ENCODE data around the gene PRF1.
"Not testable (repeated sequence)": the region's sequence is repeated elsewhere in the genome, so short reads cannot be mapped to it uniquely, and the experiment has no call there.

PRF1 gene

DNA sequence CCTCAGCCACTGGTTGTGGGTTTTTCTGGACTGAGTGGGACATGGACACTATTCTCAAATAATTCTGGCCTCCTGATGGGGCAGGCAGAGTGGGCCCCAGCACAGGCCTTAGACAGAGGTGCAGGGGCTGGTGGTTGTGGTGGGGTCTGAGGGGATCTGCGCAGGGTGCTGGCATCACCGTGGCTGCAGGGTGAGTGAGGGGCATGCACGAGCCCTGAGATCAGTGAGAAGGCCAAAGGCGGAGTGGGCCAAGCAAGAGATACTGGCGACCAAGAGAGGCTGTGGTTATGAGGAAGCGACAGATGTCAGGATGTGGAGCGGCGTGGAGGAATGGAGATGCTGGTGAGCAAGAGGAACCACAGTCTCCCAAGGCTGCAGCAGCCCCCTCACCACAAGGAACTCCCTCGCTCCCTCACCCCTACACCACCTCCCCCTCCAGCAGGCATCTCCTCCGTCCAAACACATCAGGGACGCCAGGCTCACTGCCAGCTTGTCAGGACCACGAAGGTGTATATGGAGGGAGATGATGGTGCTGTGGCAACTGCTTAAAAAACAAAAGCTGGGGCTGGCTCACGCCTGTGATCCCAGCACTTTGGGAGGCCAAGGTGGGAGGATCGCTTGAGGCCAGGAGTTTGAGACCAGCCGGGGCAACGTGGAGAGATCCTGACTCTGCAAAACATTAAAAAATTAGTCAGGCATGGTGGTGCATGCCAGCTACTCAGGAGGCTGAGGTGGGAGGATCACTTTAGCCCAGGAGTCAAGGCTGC is 9.6 kb downstream of the PRF1 start:
- DNase-seq: no peak

DNA sequence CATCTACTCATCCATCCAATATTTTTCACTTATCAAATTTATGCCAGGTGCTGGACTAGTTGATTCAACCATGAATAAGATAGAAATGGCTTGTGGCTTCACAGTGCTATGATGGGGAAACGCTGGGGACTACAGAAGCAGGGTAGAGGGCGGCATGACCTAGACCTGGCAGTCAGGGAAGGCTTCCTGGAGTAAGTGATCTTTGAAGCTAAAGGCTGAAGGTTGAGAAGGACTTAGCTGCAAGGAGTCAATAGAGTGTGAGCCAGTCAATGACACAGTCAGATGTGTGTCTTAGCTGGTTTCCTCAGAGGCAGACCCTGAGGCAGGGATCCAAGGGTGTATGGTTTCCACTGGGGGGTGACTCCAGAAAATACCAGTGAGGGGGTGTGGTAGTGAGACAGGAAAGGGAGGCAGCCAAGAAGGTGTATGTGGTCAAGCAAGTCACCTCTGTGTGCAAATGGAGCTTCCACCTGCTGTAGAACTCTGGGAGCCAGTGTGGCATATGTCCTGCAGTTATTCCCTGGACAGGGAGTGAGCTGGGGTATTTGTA is 10.3 kb downstream of the PRF1 start:
- no peak for DNase-seq

DNA sequence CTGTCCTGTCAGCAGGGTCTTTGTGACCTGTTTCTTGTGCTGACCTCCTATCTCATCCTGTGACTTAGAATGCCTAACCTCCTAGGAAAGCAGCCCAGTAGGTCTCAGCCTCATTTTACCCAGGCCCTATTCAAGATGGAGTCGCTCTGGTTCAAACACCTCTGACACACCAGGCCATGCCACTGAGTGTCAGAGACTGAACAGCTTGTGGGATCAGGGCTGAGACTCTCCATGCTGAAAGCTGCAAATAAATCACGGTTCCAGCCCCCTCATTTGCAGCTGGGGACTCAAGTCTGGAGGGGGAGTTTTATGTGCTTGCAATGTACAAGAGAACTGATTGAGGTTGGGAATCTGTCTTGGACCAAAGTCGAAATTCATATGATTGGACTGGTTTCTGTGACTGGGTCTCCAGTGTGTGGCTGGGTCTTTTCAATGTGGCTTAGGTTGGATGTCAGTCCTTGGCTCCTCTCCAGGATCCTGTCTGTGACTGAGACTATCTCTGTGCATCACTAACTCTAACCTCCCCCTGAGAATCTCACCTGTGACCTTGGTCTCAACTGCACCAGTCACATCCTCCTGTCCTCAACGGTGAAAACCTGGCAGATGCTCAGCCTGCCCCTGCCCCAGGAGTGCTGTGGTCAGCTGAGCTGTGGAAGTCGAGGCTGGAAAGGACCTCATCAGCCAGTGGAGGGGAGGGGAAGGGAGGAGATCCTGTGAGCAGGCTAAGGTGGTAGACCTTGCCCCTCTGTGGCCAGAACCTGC is 11.7 kb downstream of the PRF1 start:
- DNase-seq: no peak

DNA sequence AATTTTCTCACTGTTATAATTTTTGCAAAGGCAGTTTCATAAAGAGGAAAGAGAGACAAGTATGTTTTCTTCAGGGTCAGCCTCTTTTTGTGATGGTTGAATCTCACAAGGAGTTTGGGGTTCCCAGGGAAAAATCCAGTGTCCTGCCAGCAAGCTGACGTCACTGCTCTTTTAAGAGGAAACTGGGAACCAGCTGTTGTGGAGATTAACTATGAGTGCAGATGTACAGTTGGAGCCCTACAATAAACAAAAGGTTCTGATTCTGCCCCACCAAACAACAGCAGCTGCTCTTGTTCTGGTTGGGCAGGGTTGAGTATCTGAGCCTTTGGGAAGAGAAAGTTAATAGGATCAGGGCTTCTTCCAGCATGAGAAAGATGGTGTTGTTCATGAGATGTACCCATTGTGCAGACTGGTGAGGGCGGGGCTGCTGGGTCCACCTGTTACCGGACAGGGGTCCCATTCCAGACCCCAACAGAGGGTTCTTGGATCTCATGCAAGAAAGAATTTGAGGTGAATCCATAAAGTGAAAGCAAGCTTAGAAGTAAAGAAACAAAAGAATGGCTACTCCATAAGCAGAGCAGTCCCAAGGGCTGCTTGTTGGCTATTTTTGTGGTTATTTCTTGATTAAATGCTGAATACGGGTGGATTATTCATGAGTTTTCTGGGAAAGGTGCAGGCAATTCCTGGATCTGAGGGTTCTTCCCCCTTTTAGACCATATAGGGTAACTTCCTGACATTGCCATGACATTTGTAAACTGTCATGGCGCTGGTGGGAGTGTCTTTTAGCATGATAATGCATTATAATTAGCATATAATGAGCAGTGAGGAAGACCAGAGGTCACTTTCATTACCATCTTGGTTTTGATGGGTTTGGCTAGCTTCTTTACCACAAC is 12.5 kb downstream of the PRF1 start:
- no peak for DNase-seq

DNA sequence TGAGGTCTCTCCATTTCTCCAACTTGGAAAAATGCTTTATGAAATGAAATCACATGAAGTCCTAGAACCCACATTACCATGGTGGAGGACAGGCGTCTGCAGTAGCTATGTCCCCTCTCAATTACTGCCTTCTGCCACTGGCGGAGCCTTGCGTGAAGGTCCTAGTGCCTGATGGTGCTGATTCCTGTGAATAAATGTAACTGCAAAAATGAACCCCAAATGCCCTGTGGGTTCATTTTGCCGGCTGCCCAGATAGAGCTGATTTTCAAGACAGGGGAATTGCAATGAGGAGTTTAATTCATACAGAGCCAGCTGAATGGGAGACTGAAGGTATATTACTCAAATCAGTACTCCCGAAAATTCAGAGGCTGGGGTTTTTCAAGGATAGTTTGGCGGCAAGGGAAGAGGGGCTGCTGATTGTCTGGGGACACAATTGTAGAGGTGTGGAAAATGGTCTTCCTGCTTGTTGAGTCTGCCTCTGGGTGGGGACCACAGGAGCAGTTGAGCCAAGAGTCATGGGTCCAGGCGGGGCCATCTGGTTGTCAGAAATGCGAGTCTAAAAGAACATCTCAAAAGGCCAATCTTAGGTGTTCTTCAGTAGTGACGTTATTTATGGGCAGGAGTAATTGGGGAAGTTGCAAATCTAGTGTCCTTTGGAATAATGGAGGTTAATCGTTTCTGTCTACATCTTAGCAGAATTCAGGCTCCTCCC is 13.5 kb downstream of the PRF1 start:
- DNase-seq: no peak

DNA sequence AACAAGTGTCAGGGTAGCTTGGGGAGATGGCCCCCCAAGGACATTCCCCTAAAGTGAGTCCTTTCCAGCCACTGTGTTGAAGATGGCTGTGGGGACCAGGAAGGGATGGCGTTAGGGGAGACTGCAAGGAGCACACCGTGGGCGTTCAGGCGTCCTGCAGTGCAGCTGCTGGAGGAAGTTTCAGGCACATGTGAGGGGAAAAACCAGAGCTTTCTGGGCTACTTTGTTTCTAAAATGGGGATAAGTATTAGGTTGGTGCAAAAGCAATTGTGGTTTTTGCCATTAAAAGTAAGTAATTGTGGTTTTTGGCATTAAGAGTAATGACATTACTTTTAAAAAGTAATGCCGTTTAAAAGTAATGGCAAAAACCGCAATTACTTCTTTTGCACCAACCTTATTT is 14.3 kb downstream of the PRF1 start:
- no peak for DNase-seq

DNA sequence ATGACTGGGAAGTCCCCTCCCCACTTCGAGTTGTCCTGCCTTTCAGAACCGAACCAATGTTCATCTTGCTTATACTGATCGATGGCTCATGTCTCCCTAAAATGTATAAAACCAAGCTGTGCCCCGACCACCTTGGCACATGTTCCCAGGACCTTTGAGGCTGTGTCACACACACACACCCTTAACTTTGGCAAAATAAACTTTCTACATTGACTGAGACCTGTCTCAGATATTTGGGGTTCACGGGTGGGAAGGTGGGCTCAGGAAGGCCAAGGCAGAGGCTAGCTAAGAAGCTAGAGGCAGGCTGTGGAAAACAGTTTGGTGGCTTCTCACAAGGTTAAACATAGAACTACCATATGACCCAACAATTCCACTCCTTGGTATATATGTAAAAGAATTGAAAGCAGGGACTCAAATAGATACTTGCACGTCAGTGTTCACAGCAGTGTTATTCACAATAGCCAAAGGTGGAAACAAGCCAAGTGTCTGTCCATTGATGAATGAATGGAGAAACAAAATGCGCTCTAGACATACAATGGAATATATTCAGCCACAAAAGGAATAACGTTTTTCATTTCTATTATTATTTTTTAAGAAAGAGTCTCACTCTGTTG is 15.4 kb downstream of the PRF1 start:
- no peak for DNase-seq

DNA sequence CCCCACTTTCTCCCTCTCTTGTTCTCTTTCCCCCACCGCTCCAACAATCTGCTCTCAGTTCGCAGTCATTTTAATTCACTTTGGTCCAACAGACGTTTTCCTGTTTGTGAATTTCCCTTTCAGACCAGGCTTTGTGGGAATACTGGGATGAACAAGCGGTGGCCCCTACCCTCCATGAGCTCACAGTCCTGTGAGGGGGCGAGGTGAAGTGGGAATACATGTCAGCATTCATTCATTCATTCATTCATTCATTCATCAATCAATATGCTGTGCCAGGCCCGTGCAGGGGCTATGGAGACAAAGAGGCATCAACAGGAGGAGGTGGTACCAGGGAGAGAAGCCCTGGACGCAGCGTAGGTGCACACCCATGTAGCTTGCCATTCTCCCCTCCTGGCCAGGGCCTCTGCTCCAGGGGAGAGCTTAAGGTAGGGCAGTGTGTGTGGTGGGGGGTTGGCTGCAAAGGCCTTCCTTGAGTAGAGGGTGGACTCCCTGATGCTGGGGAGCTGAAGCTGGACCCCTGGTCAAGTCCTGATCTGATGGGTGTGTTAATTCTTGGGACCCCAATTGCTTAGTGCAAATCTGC is 16.1 kb downstream of the PRF1 start:
- no peak for DNase-seq

DNA sequence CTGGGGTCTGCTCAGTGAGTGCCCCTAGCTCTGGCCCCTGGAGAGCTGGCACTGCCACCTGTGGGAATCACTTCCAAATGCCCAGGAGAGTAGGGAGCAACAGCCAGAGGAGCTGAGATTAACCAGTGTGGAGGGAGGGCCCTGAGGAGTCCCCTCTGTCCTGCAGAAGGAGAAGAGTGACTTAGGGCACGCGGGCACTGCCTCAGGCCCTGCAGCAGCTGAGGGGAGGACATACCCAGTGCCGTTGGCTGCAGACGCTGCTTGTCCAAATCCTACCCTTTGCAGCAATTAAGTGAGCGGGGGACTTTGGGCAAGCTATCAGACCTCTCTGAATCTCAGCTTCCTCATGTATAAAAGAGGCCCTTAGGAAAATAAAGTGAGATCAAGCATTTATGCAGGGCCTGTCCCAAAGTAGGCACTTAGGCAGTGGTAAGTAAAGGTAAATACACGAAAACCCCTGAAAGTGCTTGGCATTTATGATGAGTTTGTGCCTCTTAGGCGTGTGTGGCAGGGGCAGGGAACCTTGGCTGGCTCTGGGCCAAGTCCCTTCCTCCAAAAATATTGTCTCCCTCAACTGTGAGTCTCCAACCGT is 16.9 kb downstream of the PRF1 start:
- no peak for DNase-seq

DNA sequence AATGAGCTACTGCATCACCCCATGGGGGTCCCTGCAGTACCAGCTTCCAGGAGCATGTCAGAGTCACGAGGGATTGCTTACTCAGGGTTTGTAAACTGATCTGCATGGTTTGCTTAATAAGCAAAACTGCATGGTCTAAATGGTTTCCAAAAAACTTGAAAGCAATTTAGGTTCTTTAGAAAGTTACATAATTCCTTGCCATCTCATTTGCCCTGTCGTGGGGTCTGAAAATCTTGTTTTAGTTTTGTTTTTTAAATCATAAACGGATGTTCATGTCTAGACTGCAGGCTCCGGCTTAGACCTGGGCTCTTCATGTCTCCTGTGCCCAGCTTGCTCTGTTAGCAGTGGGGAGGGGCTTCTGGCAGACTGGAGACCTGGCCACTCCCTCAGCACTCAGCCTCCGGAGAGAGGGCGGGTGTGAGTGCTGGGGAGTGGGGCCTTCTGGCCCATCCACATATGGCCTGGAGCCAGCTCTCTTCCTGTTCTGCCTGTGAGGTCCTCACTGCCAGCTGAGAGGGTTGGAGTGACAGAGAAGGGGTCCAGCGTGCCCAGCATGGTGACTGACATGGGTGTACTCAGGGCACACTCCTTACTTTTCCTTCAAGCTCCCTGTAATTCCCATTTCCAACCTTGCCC is 17.5 kb downstream of the PRF1 start:
- no peak for DNase-seq

DNA sequence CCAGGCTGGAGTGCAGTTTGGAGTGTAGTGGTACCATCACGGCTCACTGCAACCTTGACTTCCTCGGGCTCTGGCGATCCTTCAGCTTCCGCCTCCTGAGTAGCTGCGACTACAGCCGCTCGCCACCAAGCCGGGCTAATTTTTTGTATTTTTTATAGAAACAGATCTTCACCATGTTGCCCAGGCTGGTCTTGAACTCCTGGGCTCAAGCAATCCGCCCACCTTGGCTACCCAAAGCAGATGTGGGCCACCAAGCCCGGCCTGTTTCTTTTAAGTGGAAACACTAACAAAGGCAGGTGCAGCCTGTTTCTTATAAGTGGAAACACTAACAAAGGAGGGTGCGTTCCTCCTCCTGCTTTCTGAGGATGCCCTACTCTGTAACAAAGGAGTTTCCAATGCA is 18.2 kb downstream of the PRF1 start:
- DNase-seq: no peak

DNA sequence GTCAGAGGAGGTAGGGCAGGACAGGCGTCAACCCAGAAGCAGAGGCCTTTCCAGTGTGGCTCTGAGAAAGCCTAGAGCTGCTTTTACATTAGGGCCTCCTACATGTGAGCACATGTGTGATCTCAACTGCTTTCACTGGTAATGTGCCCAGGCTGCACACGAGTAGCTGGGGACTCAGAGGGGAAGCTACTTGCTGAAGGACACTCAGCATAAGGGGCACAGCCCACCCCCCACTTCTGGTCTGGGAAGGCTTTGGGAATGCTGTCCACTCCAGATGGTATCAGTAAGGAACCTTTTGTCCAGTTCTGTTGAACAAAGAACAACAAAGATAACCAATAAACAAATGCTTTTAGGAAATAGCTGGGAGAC is 18.9 kb downstream of the PRF1 start:
- DNase-seq: no peak

DNA sequence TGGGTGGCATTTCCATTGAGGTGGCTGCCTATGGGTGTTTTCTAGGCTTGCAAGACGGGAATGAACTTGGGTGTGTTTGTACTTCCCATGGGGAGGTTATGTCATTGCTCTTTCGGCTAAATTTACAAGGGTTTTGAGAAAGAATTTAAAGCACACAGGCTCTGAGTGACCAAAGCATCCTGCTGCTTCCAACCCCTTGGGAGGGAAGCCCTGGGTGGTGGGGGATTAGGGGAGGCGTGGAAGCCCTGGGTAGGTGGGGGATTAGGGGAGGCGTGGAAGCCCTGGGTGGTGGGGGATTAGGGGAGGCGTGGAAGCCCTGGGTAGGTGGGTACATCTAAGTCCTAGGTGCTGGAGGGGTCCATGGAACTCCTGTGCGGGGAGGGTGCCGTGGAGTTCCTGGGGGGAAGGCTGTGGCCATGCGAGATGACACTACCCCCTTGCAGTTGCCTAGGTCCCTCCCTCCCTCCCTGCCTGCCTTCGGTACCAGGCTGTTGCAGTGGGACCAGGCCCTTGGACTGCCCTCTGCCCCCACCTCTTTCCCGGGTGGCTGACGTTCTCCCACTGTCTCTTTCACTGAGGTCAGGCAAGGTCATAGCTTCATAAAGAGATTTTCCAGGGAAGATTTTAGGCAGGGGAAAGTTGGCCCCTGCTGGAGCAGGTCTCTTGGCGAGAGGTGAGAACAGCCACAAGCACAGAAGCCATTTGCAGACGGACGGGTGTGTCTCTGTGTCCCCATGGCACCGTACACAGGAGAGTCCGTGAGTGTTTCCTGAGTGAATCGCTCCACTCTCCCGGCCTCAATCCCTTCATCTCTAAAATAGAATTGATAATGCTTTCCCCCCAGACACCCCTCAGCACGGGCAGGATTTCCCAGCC is 19.5 kb downstream of the PRF1 start:
- DNase-seq: no peak

DNA sequence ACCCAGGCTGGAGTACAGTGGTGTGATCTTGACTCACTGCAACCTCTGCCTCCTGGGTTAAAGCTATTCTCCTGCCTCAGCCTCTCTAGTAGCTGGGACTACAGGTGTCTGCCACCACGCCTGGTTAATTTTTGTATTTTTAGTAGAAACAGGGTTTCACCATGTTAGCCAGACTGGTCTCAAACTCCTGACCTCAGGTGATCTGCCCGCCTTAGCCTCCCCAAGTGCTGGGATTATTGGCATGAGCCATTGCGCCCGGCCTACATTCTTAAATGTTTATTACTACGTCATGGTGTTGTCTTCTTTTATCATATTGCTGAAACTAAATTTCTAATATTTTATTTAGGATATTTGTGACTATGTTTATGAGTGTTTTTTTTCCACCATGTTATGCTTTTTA is 21.4 kb downstream of the PRF1 start:
- not testable (repeated sequence) for DNase-seq

DNA sequence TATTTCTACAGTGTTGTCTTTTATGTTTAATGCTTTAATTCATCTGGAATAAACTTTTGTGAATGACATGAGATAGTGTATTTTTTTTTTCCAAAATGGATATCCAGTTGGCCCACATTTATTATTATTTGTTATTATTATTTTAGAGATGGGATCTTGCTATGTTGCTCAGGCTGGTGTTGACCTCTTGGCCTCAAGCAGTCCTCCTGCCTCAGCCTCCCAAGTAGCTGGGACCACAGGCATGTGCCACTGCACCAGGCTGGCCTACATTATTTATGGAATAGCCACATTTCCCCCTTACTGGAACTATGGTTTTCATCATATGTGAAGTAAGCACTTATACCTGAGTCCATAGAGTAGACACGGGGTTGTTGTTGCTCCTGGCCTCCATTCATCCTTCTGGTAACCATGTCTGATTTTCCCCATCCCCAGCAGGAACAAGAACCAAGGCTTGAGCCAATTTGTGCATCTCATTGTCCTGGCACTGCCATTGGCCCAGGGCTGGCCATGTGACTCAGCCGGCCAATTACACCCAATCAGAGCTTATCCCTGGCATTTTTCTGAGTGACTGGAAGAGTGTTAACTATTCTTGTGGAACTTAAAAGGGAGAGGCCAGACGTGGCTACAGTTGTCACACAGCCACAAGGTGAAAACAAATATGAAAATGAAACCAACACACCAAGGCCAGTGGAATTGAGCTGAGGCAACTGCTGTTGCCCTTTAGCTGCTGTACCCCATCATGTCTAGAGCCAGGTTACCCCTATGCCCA is 23.1 kb downstream of the PRF1 start:
- DNase-seq: no peak

DNA sequence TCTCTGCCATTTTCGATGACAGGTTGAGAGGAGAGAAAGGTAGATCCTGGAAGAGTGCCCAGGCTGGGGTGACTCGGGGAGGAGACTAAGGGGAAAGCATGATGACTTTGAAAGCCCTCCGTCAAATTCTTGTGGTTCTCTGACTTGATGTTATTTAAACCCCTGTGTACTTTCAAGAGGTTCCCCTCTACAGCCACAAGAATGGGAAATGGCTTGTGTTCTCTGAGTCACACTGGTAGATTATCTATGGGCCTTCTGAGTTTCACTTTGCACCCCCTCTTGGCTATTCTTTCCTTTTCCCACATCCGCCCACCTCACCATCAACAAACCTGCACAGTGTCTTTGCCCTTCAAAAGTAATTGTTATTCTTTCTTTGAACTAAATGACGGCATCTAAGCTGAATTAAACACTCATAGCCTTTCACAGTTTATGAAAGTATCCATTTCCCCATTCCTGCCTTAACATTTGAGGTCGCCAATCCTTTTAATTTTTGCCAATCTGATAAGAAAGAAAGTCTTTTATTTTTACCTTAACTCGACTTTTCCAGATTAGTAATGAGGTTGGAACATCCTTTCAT is 24.1 kb downstream of the PRF1 start:
- DNase-seq: peak; percentile 56

DNA sequence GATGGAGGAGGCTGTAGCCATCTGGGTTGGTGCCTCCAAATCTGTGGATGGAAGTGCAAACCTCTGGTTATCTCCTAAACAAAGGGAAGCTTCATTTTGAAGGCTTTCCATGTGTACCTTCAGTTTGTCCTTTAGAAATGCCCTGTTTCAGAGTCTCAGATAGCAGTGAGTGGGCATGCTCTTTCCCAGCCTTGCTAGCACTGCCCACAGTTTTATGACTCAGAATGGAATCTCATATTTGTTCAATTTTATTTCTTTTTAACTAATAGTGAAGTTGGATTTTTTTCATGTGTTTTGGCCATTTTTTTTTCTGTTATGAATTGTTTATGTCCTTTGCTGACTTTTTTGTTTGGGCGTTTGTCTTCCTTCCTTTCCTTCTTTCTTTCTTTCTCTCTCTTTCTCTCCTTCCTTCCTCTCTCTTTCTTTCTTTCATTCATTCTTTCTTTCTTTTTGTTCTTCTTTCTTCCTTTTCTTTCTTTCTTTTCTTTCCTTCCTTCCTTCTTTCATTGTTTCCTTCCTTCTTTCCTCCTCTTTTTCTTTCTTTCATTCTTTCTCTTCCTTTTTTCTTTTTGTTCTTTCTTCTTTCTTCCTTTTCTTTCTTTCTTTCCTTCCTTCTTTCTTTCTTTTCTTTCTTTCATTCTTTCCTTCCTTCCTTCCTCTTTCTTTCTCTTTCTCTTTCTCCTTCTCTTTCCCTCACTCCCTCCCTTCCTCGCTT is 25.6 kb downstream of the PRF1 start:
- DNase-seq: no peak
